ENCODE data around the gene SLC39A8.

DNA sequence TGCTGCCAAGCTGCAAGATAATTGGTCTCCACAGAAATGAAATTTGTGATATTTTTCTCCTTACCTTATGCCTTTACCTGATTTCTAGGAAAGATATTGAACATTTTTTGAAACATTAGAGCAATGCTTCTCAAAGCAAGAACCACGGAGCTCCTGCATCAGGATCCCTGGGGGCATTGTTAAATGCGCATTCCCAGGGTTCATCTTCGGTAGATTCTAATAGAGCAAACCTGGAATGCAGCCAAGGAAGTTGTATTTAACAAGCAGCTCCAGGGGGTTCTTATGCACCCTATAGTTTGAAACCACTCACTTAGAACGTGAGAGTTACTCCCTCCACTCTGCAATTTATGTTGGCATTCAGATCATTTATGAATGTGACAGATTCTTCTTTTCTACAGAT is 126.2 kb downstream of the SLC39A8 start:
- TF ChIP-seq POLR2A (IDR thresholded peaks at IDR 0.05; ENCODE audit: borderline replicate concordance, extremely low read depth, insufficient read depth, insufficient read length) (no peak), POLR2AphosphoS5 (IDR thresholded peaks at IDR 0.05; ENCODE audit: low read depth, low read length) (no peak), CEBPB (IDR thresholded peaks at IDR 0.05; ENCODE audit: low read depth) (no peak), TCF7L2 (IDR thresholded peaks at IDR 0.05; ENCODE audit: borderline replicate concordance, extremely low read depth, insufficient read depth, insufficient read length) (no peak), SRF (IDR thresholded peaks at IDR 0.05; ENCODE audit: low read depth) (no peak)
- TF ChIP-seq, protein P1, sequence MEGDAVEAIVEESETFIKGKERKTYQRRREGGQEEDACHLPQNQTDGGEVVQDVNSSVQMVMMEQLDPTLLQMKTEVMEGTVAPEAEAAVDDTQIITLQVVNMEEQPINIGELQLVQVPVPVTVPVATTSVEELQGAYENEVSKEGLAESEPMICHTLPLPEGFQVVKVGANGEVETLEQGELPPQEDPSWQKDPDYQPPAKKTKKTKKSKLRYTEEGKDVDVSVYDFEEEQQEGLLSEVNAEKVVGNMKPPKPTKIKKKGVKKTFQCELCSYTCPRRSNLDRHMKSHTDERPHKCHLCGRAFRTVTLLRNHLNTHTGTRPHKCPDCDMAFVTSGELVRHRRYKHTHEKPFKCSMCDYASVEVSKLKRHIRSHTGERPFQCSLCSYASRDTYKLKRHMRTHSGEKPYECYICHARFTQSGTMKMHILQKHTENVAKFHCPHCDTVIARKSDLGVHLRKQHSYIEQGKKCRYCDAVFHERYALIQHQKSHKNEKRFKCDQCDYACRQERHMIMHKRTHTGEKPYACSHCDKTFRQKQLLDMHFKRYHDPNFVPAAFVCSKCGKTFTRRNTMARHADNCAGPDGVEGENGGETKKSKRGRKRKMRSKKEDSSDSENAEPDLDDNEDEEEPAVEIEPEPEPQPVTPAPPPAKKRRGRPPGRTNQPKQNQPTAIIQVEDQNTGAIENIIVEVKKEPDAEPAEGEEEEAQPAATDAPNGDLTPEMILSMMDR (IDR thresholded peaks at IDR 0.05 in 2 of 3, conservative IDR thresholded peaks at IDR 0.05 in 1 of 3; ENCODE audit: borderline replicate concordance in 1 of 3, insufficient read depth in 1 of 3, low read depth in 2 of 3, low read length in 2 of 3): no peak
